Testis (tissue), 3 donors: ENCODE results near the gene CCDC92B. TPM values are rescaled to one million over a fixed set of nuclear protein-coding genes. Genes with fewer than 3 reads are reported as not detected.
"Not testable (repeated sequence)": the region's sequence is repeated elsewhere in the genome, so short reads cannot be mapped to it uniquely, and the experiment has no call there.

Experiments
- DNase-seq: peaks from one replicate; pipeline ENCODE4 v3.0.0-alpha.2; 2019
- H3K27ac ChIP-seq, 2 donors: fragments of 200-600 bp; sonication (generic); one replicate each; pipeline ENCODE4 v1.5.1; 2019
- H3K27me3 ChIP-seq: fragments of 200-600 bp; sonication (generic); one replicate; pipeline ENCODE4 v1.5.1; 2019
- H3K36me3 ChIP-seq: fragments of 200-600 bp; sonication (generic); one replicate; pipeline ENCODE4 v1.5.1; 2017; ENCODE audit warnings: low read depth; ENCODE audit errors: missing control alignments
- H3K4me1 ChIP-seq: fragments of 200-600 bp; sonication (generic); one replicate; pipeline ENCODE4 v1.5.1; 2019
- H3K4me3 ChIP-seq, 2 donors: fragments of 200-600 bp; sonication (generic); one replicate each; pipeline ENCODE4 v1.5.1; 2017 to 2019
- H3K9me3 ChIP-seq: fragments of 200-600 bp; sonication (generic); one replicate; pipeline ENCODE4 v1.5.1; 2017
- CTCF ChIP-seq, 3 experiments: fragments of 450-650 bp in 2 of 3; fragments of 200-600 bp in 1 of 3; sonication (generic) in 1 of 3; IDR thresholded peaks; one replicate each; pipeline ENCODE4 v1.5.1; 2016 to 2019; ENCODE audit warnings: antibody characterized with exemption in 3 of 3, mild to moderate bottlenecking in 2 of 3, moderate library complexity in 1 of 3
- POLR2A ChIP-seq: fragments of 450-650 bp; IDR thresholded peaks from one replicate; pipeline ENCODE4 v1.6.1; 2017; ENCODE audit warnings: antibody characterized with exemption, mild to moderate bottlenecking, moderate library complexity
- WGBS, 2 donors: methylation state at CpG; one replicate each; pipeline ENCODE4 v1.1.5; 2018; 5-methylcytosine and 5-hydroxymethylcytosine counted together
- intact Hi-C: fragments of 100-400 bp; cut with DNase I; formaldehyde crosslinking; loops from one replicate; pipeline ENCODE4 v1.15.1; 2023; ENCODE audit warnings: low total_unique reads
- polyA plus RNA-seq: library from polyadenylated mRNA; stranded (reverse); fragments of 350-450 nt; fragmentation: Illumina TruSeq; extraction: RNeasy Lipid Tissue Mini Kit (QIAGEN cat#74804); gene quantifications from one replicate; pipeline ENCODE4 v1.2.3, GENCODE V29; 2014; ENCODE audit warnings: low read depth, low replicate concordance; ENCODE audit not compliant: insufficient read depth
- total RNA-seq, 2 donors: library from RNA; depleted of rRNA; stranded (reverse); fragments of >200 nt; gene quantifications; one replicate each; pipeline ENCODE4 v1.2.3, GENCODE V29; 2016

The CCDC92B gene
- total and polyA plus RNA-seq, 3 donors from 2014 or later: 2.2 to 4.0 (median 3.9) TPM

GRCh38 chr17:2789700-2790099 is 40.2 kb upstream of the CCDC92B start:
- Histone ChIP-seq H3K4me3 (no peak overlapping the region), H3K4me1 (peaks cover 9% of the 10 kb centered on the region), H3K36me3 (no peaks in the 10 kb centered on the region), H3K27ac (no peak overlapping the region), H3K9me3 (no peaks in the 10 kb centered on the region), H3K27me3 (no peaks in the 10 kb centered on the region)
- TF ChIP-seq POLR2A: no peak
- no peak for TF ChIP-seq CTCF (IDR thresholded peaks at IDR 0.05)
- intact Hi-C loops: no loop called here
- WGBS, 2 donors: 63 to 77% methylated on average over 3 of the region's 3 CpGs
- no peak for DNase-seq

DNA sequence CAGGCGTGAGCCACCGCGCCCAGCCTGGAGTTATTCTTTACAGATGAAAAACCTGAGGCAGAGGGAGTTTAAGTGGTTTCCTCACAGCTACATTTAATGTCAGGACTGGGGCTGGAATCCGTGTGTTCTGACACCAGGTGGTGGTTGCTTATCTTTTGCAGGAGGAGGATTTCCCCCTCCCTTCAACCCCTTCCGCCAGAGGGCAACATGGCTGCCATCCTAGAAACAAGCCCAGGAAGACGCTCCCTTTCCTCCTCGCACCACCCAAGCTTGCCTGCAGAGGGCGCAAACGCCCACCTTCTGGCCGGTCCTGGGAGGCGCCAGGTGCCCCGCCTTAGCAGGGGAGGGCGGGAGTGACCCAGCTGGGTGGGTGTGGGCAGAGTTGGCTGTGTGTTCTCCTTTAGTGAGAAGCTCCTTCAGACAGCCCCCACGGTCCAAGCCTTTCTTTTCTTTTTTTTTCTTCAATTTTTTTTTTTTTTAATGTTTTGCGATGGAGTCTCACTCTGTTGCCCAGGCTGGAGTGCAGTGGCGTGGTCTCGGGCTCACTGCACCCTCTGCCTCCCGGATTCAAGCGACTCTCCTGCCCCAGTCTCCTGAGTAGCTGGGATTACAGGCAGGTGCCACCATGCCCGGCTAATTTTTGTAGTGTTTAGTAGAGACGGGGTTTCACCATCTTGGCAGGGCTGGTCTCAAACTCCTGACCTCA is 36.9 kb upstream of the CCDC92B start:
- intact Hi-C loops: no loop called here
- 15 to 21% methylated on average over 20 to 21 of the region's 21 CpGs for WGBS, 2 donors
- Histone ChIP-seq H3K4me1 (peaks cover 11% of the 10 kb centered on the region), H3K27me3 (no peaks in the 10 kb centered on the region), H3K9me3 (no peaks in the 10 kb centered on the region), H3K36me3 (no peaks in the 10 kb centered on the region), H3K27ac (peak overlapping the region; percentile 34 to 54), H3K4me3 (peak overlapping the region in 1 of 2 donors; percentile 21)
- DNase-seq: peak; percentile 94
- peak; percentile 71 to 82 (median 82) for TF ChIP-seq CTCF (IDR thresholded peaks at IDR 0.05)
- no peak for TF ChIP-seq POLR2A

- H3K4me1 ChIP-seq: peaks cover 11% of the 10 kb centered on the region
- 21 to 38% methylated on average over 12 of the region's 12 CpGs for WGBS, 2 donors
- intact Hi-C loops, H3K27me3 ChIP-seq, H3K36me3 ChIP-seq, H3K4me3 ChIP-seq, H3K9me3 ChIP-seq: not testable (repeated sequence)
- DNase-seq: peak; percentile 58
- peak overlapping the region; percentile 50 to 54 for H3K27ac ChIP-seq
Measured at GRCh38 chr17:2785376-2785775, 35.9 kb upstream of the CCDC92B start.

DNA sequence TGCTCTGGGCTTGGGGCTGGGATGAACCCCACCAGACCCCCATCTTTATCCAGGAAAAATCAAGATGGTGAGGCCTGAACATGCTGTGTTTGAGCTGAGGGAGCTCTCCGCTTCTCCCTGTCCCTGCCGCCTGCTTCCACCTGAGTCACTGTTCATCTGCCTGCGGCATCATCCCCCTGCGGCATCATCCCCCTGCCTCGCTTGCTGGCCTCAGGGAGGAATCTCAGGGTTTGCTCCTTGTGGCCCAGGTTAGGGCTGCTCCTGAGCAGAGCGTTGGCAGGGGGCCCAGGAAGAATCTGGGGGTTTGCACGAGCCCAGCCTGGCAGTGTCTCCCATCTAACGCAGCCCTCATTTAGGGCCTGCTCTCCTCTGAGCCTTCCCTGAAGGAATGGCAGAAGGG is 35.4 kb upstream of the CCDC92B start:
- no peaks in the 10 kb centered on the region for H3K27me3 ChIP-seq
- no peak overlapping the region for H3K4me3 ChIP-seq
- intact Hi-C loops: no loop called here
- H3K9me3 ChIP-seq: no peaks in the 10 kb centered on the region
- TF ChIP-seq CTCF (IDR thresholded peaks at IDR 0.05) (no peak), POLR2A (no peak)
- DNase-seq: no peak
- H3K36me3 ChIP-seq: no peaks in the 10 kb centered on the region
- peaks cover 11% of the 10 kb centered on the region for H3K4me1 ChIP-seq
- H3K27ac ChIP-seq: peak overlapping the region; percentile 50 to 54
- WGBS, 2 donors: 51 to 60% methylated on average over 4 to 8 of the region's 8 CpGs

GRCh38 chr17:2783310-2784030 is 34.0 kb upstream of the CCDC92B start:
- H3K9me3 ChIP-seq: no peaks in the 10 kb centered on the region
- 88 to 96% methylated on average over 4 of the region's 4 CpGs for WGBS, 2 donors
- H3K4me3 ChIP-seq: no peak overlapping the region
- peaks cover 11% of the 10 kb centered on the region for H3K4me1 ChIP-seq
- H3K27ac ChIP-seq: no peak overlapping the region
- no peak for DNase-seq
- H3K27me3 ChIP-seq: no peaks in the 10 kb centered on the region
- H3K36me3 ChIP-seq: no peaks in the 10 kb centered on the region
- intact Hi-C loops: no loop called here
- no peak for TF ChIP-seq CTCF (IDR thresholded peaks at IDR 0.05)
- TF ChIP-seq POLR2A: no peak
